MM.1S (cell line): ENCODE measurements around the gene NOG.

Experiments used
- EZH2 ChIP-seq: fragments of 300-600 bp; sonication (generic); optimal IDR thresholded peaks from 2 replicates; pipeline ENCODE3; 2017; ENCODE audit warnings: low read depth, mild to moderate bottlenecking, antibody characterized with exemption, low read length, mixed read lengths
- EZH2phosphoT487 ChIP-seq: fragments of 300-600 bp; sonication (generic); IDR thresholded peaks from 2 replicates; pipeline ENCODE4 v1.6.1; 2018; ENCODE audit warnings: antibody characterized with exemption, low read length
- TF ChIP-seq, protein P1 (sequence below): fragments of 300-600 bp; sonication (generic); IDR thresholded peaks from 2 replicates; pipeline ENCODE4 v1.5.1; 2016; ENCODE audit warnings: antibody characterized with exemption, low read length, mixed read lengths

- TF ChIP-seq EZH2 (no peak), EZH2phosphoT487 (no peak)
- TF ChIP-seq, protein P1, sequence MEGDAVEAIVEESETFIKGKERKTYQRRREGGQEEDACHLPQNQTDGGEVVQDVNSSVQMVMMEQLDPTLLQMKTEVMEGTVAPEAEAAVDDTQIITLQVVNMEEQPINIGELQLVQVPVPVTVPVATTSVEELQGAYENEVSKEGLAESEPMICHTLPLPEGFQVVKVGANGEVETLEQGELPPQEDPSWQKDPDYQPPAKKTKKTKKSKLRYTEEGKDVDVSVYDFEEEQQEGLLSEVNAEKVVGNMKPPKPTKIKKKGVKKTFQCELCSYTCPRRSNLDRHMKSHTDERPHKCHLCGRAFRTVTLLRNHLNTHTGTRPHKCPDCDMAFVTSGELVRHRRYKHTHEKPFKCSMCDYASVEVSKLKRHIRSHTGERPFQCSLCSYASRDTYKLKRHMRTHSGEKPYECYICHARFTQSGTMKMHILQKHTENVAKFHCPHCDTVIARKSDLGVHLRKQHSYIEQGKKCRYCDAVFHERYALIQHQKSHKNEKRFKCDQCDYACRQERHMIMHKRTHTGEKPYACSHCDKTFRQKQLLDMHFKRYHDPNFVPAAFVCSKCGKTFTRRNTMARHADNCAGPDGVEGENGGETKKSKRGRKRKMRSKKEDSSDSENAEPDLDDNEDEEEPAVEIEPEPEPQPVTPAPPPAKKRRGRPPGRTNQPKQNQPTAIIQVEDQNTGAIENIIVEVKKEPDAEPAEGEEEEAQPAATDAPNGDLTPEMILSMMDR, result no peak
Measured at GRCh38 chr17:56635641-56636040, 42.1 kb downstream of the NOG start.
